Liver (tissue), 3 donors: ENCODE measurements around the gene ALDH8A1.

ENCODE experiments used
- ATF3 ChIP-seq: IDR thresholded peaks from 2 replicates; pipeline ENCODE4 v1.6.1; 2016; ENCODE audit warnings: antibody characterized with exemption
- CTCF ChIP-seq: fragments of 150-350 bp; IDR thresholded peaks from 2 replicates; pipeline ENCODE4 v1.5.1; 2017; ENCODE audit warnings: improper control_type of control experiment, low read depth, low read length; ENCODE audit not compliant: missing input control
- EGR1 ChIP-seq, 2 donors: IDR thresholded peaks; 2 replicates each; pipeline ENCODE4 v1.6.1; 2016 to 2018; ENCODE audit warnings: antibody characterized with exemption in 2 of 2, low read depth in 2 of 2
- FOXA1 ChIP-seq: IDR thresholded peaks from 2 replicates; pipeline ENCODE4 v1.6.1; 2016; ENCODE audit warnings: antibody characterized with exemption
- GABPA ChIP-seq, 2 donors: IDR thresholded peaks in 1 of 2; conservative IDR thresholded peaks in 1 of 2; 2 replicates each; pipeline ENCODE4 v1.6.1; 2016; ENCODE audit warnings: antibody characterized with exemption in 2 of 2, mild to moderate bottlenecking in 1 of 2, moderate library complexity in 1 of 2
- MAX ChIP-seq: IDR thresholded peaks from 2 replicates; pipeline ENCODE4 v1.6.1; 2016; ENCODE audit warnings: antibody characterized with exemption
- NR2F2 ChIP-seq: IDR thresholded peaks from 2 replicates; pipeline ENCODE4 v1.6.1; 2016; ENCODE audit warnings: antibody characterized with exemption
- RAD21 ChIP-seq, 2 donors: IDR thresholded peaks; 2 replicates each; pipeline ENCODE4 v1.6.1; 2016; ENCODE audit warnings: antibody characterized with exemption in 2 of 2, mild to moderate bottlenecking in 2 of 2
- REST ChIP-seq: IDR thresholded peaks from 2 replicates; pipeline ENCODE4 v1.6.1; 2016; ENCODE audit warnings: antibody characterized with exemption, mild to moderate bottlenecking
- SP1 ChIP-seq: IDR thresholded peaks from 2 replicates; pipeline ENCODE4 v1.6.1; 2018; ENCODE audit warnings: antibody characterized with exemption, mild to moderate bottlenecking
- TAF1 ChIP-seq: conservative IDR thresholded peaks from 2 replicates; pipeline ENCODE4 v1.6.1; 2016; ENCODE audit warnings: antibody characterized with exemption, mild to moderate bottlenecking
- YY1 ChIP-seq: IDR thresholded peaks from 2 replicates; pipeline ENCODE4 v1.6.1; 2016; ENCODE audit warnings: antibody characterized with exemption, mild to moderate bottlenecking
- donor health status: healthy.
- donor health status: healthy.

GRCh38 chr6:134910593-134910935, 39.3 kb downstream of the ALDH8A1 start:
- TF ChIP-seq FOXA1 (no peak), NR2F2 (peak; percentile 92), REST (no peak), CTCF (no peak), MAX (no peak), RAD21 (IDR thresholded peaks at IDR 0.05) (no peak), SP1 (no peak), GABPA (IDR thresholded peaks at IDR 0.05 in 1 of 2, conservative IDR thresholded peaks at IDR 0.05 in 1 of 2) (no peak), ATF3 (no peak), YY1 (no peak), EGR1 (IDR thresholded peaks at IDR 0.05; ENCODE audit: low read depth in 2 of 2) (no peak), TAF1 (no peak)
